HG03342 (cell line): ENCODE results near the gene MAP2K7.
A peak's percentile ranks its signal among the peaks of the same experiment; 100 is the strongest.
"Not testable (repeated sequence)": the region's sequence is repeated elsewhere in the genome, so short reads cannot be mapped to it uniquely, and the experiment has no call there.

Source experiments
- ATAC-seq: cut with Tn5 transposase; IDR thresholded peaks from one replicate; pipeline ENCODE4 v1.9.1; 2021; ENCODE audit warnings: mild to moderate bottlenecking, moderate library complexity; ENCODE audit not compliant: unreplicated experiment

MAP2K7 gene

DNA sequence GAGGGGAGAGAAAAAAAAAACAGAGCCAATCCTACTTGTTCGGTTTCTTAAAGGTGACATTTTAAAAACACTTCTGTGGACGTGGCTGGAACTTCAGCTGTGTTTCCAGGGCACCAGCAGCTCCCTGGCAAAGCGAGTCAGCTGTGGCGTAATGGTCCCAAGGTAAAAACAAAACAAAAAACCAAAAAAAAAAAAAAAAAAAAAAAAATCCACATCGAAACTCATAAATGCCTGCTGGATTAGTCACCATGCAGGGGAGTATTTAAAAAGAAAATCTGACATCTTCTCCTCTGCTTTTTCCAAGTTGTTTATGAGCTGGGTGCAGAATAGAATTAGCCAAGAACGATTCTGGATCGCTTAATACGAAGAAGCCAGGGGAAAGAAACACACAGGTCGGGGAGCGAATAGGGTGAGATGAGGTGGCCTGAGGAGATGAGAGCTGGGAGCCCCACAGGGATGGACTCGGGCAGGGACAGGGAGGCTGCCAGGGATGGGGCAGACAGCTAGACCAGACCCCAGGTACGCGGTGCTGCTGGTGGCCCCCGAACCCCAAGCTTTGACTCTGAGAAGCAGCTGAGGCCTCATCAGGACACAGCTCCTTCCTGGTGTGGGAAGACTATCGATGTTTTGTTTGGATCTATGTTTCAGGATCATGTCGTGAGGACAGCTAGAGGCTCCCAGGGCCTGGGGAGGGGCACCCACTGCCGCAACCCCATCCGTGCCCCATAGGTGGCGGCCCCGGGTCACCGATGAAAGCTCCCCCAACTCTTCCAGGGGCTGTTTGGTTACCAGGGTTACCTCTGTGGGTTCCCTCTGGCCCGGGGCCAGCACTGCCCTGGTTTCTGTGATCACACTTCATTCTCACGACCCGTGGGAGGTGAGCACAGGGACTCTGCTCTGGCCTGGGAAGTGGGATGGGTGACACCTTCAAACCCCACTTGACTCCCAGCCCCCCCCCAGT is 25.3 kb downstream of the MAP2K7 start:
- ATAC-seq, result no peak

DNA sequence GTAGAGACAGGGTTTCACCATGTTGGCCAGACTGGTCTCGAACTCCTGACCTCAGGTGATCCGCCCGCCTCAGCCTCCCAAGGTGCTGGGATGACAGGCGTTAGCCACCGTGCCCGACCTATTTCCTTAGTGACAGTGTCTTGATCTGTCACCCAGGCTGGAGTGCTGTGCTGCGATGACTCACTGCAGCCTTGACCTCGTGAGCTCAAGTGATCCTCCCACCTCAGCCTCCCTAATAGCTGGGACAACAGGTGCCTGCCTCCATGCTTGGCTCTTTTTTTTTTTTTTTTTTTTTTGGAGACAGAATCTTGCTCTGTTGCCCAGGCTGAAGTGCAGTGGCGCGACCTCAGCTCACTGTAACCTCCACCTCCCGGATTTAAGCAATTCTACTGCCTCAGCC is 26.4 kb downstream of the MAP2K7 start:
- not testable (repeated sequence) for ATAC-seq

DNA sequence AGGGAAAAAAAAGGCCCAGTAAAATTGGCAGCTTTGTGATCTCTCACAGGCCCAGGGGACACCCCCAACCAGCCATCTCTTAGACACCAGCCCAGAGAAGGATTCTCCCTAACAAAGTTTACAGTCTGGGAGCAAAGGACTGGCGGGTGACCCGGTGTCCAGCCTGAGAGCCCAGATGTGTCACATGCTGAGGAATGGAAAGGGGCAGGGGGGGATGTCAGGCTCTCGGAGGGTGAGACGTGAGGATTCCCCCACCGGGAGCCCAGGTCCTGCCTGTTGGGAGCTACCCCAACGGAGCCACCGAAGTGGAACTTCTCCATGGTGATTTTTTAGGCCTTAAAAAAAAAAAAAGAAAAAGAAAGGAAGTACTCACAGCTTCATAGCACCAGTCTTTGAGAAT is 27.1 kb downstream of the MAP2K7 start:
- no peak for ATAC-seq

DNA sequence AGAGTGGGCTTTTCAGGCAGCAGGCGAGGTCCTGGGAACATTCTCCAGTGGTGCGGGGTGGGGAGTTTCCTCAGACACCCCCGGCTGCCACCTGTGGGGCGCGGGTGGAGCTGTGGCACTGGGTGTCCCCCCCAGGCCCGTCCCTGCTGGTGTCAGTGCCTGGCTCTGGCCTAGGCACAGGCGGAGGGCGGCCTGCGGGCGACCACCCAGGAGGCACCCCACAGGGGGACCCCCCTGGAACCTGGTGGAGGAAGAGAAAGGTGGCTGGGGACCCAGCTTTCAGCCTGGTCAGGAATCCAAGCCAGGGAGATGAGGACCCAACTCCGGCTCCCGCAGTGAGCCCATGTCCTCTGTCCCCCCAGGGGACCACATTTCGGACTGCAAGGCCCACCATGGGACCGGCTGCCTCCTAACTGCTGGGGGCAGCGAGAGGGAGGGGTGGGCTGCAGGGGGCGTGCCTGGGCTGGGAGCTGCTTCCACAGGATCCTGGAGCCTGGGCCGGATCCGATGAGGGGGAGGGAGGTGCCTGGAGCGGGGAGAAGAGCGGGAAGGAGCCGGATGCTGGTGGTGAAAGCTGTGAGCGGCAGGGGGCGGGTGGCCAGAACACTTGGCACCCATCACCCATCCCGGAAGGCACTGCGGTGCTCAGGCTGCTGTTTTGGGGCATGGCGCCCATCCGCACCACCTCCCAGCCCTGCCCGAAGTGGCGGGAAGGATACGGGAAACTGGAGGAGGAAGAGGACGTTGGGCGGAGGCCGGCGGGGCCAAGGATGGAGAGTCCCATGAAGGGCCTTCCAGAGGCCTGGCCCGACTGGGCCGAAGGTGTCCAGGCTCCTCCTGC is 27.8 kb downstream of the MAP2K7 start:
- no peak for ATAC-seq

DNA sequence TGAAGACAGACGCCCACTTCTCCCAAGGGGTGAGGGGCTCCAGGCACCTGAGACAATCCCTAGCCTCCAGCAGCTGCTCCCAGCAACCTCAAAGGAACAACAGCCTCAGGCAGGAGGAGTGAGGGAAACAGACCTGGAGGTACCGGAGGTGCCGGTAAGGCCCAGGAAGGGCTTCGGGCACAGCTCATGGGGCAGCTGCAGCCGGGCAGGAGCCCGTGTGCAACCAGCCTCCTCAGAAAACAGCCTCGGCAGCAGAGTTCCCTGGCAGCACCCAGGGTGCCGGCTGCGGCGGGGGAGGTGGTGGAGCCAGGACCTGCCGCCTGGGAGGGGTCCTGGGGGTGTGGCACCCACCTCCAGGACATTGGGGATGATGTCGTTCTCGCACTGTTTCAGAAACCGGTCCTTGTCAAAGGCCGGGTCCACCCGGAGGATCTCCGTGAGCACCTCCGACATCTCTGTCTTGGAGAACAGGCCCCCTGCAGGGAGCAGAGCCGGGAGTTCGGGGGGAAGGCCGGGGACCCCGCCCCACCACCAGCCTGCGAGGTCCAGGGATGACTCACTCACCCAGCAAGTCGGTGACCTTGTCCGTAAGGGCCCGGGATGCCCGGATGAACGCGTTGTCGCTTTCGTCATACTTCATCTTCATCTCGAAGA is 28.7 kb downstream of the MAP2K7 start:
- ATAC-seq, result no peak

DNA sequence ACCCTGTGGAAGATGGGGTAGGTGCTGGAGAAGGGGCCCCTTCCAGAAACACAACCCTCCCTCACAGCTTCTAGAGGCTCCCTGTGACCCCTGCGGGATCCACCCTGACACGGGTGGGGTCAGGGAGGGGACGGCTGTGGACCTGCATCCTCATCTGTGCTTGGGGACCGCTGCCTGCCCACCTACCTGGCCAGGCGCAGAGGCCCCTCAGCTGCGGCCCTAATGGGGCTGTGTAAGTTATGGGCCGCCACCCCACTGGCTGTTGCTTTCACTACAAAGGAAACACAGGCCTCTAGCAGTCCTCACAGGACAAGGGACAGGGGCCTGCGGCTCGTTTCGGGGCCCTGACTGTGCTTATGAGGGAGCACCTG is 29.2 kb downstream of the MAP2K7 start:
- ATAC-seq, result no peak

DNA sequence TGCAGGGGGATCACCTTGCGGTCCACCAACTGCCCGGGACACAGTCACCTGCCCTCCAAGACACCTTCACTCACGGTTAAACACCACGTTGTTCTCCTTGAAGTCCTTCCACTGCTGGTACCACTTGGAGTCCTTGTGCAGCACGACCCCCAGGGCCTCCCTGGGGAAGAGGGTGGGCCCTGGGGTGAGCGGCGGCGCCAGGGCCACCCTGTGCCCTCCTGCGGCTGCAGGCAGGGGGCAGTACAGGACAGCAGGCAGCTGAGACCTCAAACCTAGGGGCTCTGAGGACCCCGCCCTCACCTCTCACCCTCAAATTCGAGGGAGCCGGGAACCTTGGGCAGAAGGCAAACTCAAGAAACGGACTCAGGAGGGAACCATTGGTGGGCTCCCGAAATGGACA is 29.7 kb downstream of the MAP2K7 start:
- ATAC-seq, result no peak

DNA sequence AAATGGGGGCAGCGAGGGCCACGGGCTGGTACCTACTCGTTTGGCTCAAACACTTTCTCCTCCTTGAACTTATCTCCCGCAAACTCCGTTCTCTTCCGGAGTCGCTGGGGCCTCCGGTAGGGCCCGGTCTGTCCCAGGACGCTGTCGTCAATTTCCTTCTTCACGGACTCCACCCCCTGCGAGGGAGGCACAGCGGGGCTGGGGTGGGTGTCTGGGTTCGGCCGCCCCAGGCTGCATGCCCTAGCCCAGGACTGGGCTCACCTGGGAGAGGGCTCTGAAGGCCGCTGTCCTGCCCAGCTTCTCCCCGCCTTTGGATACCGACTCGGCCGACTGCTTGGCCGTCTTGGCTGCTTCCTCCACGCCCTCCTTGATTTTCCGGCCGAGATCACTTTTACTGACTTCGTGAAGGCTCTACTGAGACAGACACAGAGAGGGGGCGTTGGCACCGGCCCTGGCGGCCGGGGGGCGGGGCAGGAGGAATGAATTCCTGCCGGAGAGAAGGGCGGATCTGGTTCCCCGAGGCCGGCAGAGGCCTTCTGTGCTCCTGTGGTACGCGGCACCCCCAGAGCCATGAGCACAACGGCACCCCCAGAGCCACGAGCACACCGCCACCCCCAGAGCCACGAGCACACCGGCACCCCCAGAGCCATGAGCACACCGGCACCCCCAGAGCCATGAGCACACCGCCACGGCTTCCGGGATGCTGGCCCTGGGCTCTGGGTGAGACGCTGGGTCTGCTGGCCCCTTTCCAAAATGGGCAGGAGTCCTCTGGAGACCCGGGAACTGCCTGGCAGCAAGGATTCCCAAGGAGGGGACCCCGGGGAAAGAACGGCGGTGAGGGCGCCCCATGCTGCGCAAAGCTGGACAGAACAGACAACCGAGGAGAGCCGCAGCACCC is 30.4 kb downstream of the MAP2K7 start:
- no peak for ATAC-seq

DNA sequence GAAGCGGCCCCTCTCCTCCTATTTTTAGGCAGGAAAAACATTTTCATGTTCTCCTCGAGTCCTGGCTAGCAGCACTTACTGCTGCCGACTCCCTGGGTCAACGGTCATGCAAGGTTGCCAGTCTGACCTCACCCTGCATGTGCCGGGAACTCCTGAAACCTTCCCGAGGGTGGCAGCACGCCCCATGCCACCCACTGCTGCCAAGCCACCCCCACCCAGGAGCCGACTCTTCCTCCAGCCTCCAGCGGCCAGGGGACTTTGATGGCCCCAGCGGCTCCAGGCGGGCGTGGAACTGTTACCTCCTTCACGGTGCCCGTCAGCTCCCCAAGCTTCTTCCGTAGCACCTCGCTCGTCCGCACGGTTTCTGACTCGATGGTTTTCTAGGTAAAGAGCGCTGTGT is 31.1 kb downstream of the MAP2K7 start:
- no peak for ATAC-seq

DNA sequence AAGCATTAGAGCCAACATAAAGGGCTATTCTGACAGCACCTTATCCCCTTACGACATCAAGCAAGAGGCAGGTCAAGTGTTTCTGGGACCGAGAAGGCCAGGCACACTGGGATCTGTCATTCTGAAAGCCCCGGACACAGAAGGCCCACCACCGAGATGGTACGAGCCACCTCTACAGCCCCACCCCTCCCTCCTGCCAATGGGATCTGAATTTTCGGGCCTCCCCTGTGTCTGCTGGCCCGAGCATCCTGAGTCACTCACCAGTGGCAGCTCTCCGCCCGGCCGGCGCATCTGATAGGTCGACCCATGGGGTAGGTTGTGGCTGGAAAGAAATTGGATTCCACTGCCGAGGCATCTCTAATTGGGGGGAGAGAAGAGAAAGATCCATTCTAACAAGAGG is 37.2 kb downstream of the MAP2K7 start:
- ATAC-seq, result no peak

DNA sequence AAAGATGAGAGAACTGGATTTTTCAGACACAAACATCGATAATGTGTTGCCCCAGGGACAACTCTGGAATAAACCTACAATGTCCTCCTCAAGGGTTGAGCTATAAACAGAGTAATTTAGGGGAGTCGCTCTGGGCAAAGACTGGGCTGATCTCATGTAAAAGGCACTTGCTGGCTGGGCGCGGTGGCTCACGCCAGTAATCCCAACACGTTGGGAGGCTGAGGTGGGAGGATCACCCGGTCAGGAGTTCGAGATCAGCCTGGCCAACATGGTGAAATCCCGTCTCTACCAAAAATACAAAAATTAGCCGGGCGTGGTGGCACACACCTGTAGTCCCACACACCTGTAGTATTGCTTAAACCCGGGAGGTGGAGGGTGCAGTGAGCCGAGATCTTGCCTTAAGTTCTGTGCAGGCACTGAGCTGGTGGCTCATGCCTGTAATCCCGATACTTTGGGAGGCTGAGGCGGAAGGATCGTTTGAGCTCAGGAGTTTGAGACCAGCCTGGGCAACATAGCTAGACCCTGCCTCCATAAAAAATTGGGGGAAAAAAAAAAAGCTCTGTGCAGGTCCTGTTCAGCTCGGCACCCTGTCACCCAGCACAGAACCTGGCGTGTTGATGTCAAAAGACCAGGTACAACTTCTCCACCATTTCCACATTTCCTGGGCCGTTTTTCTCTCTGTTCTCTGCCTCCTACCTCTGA is 38.4 kb downstream of the MAP2K7 start:
- no peak for ATAC-seq

DNA sequence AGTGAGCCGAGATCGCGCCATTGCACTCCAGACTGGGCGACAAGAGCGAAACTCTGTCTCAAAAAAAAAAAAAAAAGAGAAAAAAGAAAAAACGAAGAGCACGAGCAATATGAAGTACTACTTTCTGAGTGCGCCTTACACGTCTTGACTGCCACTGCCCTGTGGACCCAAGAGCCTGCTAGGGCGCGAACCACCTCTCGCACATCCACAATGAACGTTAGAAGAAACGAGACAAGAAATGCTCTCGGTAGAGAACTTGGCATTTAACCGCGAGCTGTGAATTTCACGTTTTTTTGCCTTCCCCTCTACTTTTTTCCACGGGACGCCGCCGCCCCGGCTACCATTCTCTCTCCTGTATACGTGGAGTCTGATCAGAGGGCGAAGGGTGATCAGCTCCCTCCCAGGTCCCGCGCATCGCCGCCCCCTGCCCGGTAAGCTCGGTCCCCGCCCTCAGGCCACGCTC is 39.3 kb downstream of the MAP2K7 start:
- ATAC-seq, result no peak

DNA sequence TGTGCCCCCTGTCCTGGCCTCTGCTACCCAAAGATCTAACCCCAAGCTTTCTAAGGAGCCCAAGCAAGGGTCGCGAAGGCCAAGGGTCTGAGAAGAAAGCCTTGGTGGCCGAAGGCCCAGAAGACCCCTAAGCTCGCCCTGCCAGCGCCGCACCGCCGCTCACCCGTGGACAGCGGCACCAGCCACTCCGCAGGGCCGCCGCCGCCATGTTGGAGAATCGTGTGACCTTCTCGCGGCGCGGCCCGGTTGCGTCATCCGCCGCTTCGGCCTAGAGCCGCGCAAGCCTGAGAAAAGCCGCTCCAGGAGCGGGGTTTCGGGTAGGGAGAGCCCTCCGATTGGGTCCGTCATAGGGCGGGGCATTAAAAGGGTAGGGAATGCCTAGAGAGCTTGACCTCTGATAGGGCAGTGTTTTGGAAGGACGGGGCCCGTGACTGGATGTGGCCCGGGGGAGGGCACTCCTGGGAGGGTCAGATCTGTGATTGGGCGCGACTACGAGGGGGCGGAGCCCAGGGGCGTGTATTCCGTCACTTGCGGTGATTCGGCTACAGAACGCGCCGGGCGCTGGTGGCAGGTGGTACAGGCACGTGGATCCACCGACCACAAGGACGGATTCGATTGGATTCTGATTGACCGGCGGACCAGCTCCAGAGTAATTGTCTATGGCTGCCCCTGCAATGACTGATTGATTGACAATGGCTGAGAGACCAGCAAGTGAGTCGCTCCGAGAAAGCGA is 39.9 kb downstream of the MAP2K7 start, which contains the start of gene TIMM44:
TSS of gene TIMM44 (minus strand) at position 223 of the 733 bp plus-strand sequence. CDS start at position 208, 15 bp downstream.
- peak; percentile 94 for ATAC-seq

DNA sequence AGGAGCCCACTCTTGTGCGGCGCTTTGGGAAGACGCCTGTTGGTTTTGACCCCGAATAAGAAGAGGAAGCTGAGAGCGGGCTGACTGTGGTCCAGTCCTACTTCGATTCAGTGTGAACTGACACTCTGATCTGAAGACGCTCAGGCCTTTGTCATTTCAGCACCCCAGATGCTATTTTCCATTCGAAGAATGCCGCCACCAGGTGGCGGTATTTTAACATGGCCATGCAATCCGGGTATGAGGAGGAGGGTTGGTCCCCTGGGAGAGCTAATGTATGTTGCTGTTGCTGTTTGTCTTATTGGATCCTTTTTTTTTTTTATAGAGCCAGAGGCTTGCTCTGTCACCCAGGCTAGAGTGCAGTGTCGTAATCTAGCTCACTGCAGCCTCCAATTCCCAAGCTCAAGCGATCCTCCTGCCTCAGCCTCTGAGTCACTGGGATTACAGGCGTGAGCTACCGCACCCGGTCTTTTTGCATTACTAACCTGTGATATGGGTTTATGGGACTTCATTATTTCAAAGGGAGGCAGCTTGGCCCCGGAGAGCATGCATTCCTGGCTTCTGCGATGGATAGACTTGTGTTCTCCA is 40.6 kb downstream of the MAP2K7 start:
- ATAC-seq, result peak; percentile 22

DNA sequence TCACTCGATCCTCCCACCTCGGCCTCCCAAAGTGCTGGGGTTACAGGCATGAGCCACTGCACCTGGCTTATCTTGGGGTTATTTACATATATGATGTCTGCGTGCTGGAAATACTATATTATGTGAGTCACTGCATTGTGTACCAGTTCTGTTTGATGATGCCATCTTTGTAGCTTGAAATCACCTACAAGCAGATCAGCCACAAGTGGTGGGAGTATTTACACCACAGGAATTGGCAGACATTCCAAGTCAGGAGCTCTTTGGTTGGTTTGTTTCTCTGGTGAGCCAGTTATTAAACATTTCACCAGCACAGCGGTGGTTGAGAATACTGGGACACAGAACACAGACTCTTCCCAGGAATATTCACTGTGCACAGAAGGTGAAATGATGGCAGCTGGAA is 44.3 kb downstream of the MAP2K7 start:
- no peak for ATAC-seq

DNA sequence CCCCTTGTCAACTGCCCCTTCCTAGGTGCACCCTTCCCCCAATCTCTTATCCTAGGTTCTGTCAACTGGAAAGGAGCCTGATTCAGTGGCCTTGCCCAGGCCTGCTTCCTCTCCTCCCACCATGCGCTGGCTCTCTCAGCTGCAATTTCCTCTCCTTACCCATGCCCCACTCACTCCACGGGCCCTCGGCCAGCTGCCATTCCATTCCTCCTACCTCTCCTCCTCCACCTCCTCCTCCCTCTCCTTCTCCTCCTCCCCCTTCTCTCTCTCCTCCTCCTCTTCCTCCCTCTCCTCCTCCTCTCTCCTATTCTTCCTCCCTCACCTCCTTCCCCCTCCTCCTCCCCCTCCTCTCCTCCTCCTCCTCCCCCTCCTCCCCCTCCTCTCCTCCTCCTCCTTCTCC is 49.4 kb downstream of the MAP2K7 start:
- no peak for ATAC-seq

DNA sequence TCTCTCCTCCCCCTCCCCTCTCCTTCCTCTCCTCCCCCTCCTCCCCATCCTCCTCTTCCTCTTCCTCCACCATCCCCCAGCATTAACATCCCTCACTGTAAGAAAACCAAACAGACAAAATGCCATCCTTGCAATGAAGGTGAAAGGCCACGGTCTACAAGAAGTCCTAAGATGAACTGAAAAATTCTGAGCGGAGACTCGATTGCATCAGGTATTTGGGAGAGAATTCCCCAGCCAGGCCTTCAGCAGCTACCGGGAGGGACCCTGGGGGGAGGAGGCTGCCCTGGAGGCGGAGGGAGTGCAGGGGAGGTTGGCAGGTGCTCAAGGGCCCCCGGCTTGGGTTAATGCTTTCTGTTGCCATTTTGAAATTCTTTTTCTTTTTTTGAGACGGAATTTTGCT is 49.9 kb downstream of the MAP2K7 start:
- ATAC-seq, result no peak

DNA sequence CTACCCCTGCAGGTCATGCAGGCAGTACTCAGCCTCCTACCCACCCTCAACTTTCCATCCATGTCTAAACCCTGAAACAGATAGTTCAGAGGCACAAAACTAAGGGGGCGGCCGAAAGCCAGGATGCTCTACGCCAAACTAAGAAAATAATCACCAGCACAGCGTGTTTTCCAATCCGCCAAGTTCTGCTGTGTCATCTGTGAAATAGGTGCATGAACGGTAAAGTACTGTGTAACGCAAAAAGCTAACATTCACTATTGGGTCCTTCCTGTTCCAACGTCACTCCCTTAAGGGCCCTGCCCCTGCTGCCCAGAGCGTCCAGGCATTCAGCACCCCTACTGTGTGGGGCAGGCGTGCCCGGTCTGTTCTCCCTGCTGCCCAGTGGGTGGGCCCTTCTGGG is 52.0 kb downstream of the MAP2K7 start:
- no peak for ATAC-seq

DNA sequence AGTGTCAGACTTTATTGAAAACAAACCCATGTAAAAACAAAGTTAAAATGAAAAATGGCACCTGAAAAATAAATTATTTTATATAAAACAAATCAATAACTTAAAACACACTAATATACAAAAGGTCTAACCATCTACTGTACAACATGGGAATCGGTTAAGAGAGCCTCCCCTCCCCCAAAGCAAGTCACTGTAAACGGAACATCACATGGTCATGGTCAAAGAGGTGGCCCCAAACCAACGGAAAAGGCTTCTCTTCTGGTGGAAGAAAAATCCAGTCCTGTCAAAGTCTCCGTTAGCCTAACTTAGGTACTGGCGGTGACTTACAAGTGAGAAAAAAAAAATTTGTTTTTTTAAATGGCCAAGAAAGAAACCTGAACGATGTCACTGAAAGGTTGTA is 55.5 kb downstream of the MAP2K7 start:
- no peak for ATAC-seq
